ENCODE data around the gene GIGYF2. TPM values are rescaled to one million over a fixed set of nuclear protein-coding genes. Genes with fewer than 3 reads are reported as not detected.

GIGYF2 gene
- total and polyA plus RNA-seq, 2 of the 4 experiments (the other 2 are of a cell fraction), result 14.7 to 66.0 TPM

DNA sequence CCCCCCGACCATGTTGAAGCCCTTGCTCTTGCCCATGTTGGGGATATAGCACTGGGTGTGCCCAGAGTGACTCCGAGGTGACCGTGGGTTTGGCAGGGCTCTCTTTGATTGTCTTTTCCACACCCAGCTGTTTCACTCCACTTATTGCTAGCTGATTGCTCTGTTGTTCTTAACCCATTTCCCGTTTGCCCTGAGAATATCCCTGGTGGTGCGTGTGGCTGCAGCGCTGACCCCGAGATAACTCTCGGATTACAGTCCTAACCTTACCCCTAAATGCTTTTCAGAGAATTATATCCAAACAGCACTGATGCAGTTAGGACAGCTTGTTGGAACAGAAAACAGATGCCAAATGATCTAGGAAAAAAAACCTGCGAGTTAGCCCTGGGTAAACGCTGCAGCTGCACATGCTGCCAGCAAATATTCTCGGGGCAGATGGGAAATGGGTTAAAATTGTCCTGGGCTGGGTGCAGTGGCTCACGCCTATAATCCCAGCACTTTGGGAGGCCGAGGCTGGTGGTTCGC lies 138.6 kb downstream of the GIGYF2 start:
- Histone ChIP-seq H4K91ac (ENCODE audit: insufficient read depth, low read depth, low read length) (no peak overlapping the region), H3K27ac (ENCODE audit: insufficient read depth, low read length) (no peak overlapping the region), H2AK9ac (replicated peaks; ENCODE audit: low read depth, low read length, poor library complexity) (no peak overlapping the region), H4K5ac (ENCODE audit: low read depth, low read length) (no peak overlapping the region), H3K4me2 (ENCODE audit: low read depth, low read length) (no peak overlapping the region), H3K36me3 (ENCODE audit: control insufficient read depth, insufficient read depth, low read length) (peaks cover 31% of the 10 kb centered on the region), H4K20me1 (ENCODE audit: insufficient read depth, low read length) (no peaks in the 10 kb centered on the region; the same call in 1 of the 2 replicates), H3K9me3 (ENCODE audit: control insufficient read depth, insufficient read depth, low read length) (no peaks in the 10 kb centered on the region), H3K23ac (ENCODE audit: low read depth, low read length) (no peak overlapping the region), H3K4me1 (ENCODE audit: control insufficient read depth, insufficient read depth, low read length) (peaks cover 5% of the 10 kb centered on the region), H3K9me1 (ENCODE audit: insufficient read depth, low read length) (no peaks in the 10 kb centered on the region), H3K56ac (ENCODE audit: extremely low read depth, insufficient read depth, low read length) (no peak overlapping the region), H2AK5ac (ENCODE audit: low read depth, low read length) (no peak overlapping the region), H3K79me1 (ENCODE audit: low read depth in 1 of 2, low read length in 2 of 2) (peaks cover 9 to 27% of the 10 kb centered on the region in 2 experiments), H3K27me3 (ENCODE audit: control insufficient read depth, insufficient read depth, low read length) (no peaks in the 10 kb centered on the region), H3K4ac (ENCODE audit: low read depth, low read length) (no peak overlapping the region), H2BK20ac (ENCODE audit: low read depth, low read length) (no peak overlapping the region), H2BK120ac (ENCODE audit: low read depth, low read length) (no peak overlapping the region), H2AFZ (replicated peaks; ENCODE audit: low read length, poor library complexity) (no peak overlapping the region), H3K4me3 (ENCODE audit: insufficient read depth, low read depth, low read length) (no peak overlapping the region), H4K8ac (ENCODE audit: low read depth in 2 of 2, low read length in 2 of 2) (no peak overlapping the region), H2BK15ac (ENCODE audit: low read depth, low read length) (no peak overlapping the region), H2BK5ac (ENCODE audit: low read depth, low read length, poor library complexity, severe bottlenecking) (no peak overlapping the region), H3K18ac (ENCODE audit: low read depth, low read length) (no peak overlapping the region), H3K9ac (ENCODE audit: low read depth, low read length) (no peak overlapping the region), H3K14ac (replicated peaks; ENCODE audit: low read depth, low read length) (no peak overlapping the region)
- DNase-seq, result no peak
- ChIA-PET POLR2A (ENCODE audit: unreplicated experiment) (no interaction called here), CTCF (no interaction called here)
- dilution Hi-C loops (cut with HindIII; ENCODE audit: low sequenced_read_pairs, unreplicated experiment) (no loop called here), intact Hi-C loops (cut with micrococcal nuclease) (no loop called here), in situ Hi-C loops (cut with MboI; ENCODE audit: low sequenced_read_pairs) (no loop called here)
- BruUV-seq (replicated peaks), result no TSS peak
- 74% methylated on average over 2 of the region's 14 CpGs; no CpG with 5 or more reads in 1 of the 2 experiments for WGBS, 2 experiments (ENCODE audit: extremely low coverage in 2 of 2, insufficient read length in 1 of 2)
- ATAC-seq (ENCODE audit: low read depth), result no peak
- TF ChIP-seq RCOR1 (IDR thresholded peaks at IDR 0.05; ENCODE audit: insufficient replicate concordance, low read length) (no peak), CHD1 (IDR thresholded peaks at IDR 0.05; ENCODE audit: low read depth, low read length) (no peak), BHLHE40 (IDR thresholded peaks at IDR 0.05; ENCODE audit: low read depth, low read length) (no peak), MAZ (IDR thresholded peaks at IDR 0.05; ENCODE audit: borderline replicate concordance, low read depth, low read length) (no peak), NFE2L2 (IDR thresholded peaks at IDR 0.05; ENCODE audit: low read depth, low read length) (no peak), POLR2A (IDR thresholded peaks at IDR 0.05; ENCODE audit: low read depth, low read length) (no peak), MAFK (IDR thresholded peaks at IDR 0.05; ENCODE audit: low read depth, low read length) (no peak), SMC3 (IDR thresholded peaks at IDR 0.05; ENCODE audit: low read depth, low read length) (no peak), RFX5 (IDR thresholded peaks at IDR 0.05; ENCODE audit: low read depth, low read length) (no peak), MXI1 (IDR thresholded peaks at IDR 0.05; ENCODE audit: borderline replicate concordance, low read depth, low read length) (no peak), RAD21 (IDR thresholded peaks at IDR 0.05; ENCODE audit: low read length) (no peak), FOS (IDR thresholded peaks at IDR 0.05; ENCODE audit: low read depth, low read length) (no peak), CEBPB (IDR thresholded peaks at IDR 0.05; ENCODE audit: low read depth, low read length) (no peak)
- TF ChIP-seq, protein P1, sequence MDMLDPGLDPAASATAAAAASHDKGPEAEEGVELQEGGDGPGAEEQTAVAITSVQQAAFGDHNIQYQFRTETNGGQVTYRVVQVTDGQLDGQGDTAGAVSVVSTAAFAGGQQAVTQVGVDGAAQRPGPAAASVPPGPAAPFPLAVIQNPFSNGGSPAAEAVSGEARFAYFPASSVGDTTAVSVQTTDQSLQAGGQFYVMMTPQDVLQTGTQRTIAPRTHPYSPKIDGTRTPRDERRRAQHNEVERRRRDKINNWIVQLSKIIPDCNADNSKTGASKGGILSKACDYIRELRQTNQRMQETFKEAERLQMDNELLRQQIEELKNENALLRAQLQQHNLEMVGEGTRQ (IDR thresholded peaks at IDR 0.05; ENCODE audit: low read depth, low read length), result no peak
- TF ChIP-seq, protein P2, sequence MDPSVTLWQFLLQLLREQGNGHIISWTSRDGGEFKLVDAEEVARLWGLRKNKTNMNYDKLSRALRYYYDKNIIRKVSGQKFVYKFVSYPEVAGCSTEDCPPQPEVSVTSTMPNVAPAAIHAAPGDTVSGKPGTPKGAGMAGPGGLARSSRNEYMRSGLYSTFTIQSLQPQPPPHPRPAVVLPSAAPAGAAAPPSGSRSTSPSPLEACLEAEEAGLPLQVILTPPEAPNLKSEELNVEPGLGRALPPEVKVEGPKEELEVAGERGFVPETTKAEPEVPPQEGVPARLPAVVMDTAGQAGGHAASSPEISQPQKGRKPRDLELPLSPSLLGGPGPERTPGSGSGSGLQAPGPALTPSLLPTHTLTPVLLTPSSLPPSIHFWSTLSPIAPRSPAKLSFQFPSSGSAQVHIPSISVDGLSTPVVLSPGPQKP (IDR thresholded peaks at IDR 0.05; ENCODE audit: borderline replicate concordance, low read depth, low read length), result no peak
- TF ChIP-seq, protein P3, sequence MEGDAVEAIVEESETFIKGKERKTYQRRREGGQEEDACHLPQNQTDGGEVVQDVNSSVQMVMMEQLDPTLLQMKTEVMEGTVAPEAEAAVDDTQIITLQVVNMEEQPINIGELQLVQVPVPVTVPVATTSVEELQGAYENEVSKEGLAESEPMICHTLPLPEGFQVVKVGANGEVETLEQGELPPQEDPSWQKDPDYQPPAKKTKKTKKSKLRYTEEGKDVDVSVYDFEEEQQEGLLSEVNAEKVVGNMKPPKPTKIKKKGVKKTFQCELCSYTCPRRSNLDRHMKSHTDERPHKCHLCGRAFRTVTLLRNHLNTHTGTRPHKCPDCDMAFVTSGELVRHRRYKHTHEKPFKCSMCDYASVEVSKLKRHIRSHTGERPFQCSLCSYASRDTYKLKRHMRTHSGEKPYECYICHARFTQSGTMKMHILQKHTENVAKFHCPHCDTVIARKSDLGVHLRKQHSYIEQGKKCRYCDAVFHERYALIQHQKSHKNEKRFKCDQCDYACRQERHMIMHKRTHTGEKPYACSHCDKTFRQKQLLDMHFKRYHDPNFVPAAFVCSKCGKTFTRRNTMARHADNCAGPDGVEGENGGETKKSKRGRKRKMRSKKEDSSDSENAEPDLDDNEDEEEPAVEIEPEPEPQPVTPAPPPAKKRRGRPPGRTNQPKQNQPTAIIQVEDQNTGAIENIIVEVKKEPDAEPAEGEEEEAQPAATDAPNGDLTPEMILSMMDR (conservative IDR thresholded peaks at IDR 0.05; ENCODE audit: low read depth, low read length), result no peak

All from IMR-90 (cell line).